Measurements from ENCODE around the gene RALGPS1.

GRCh38 chr9:126962336-126962735, 47.8 kb downstream of the RALGPS1 start:
- TF ChIP-seq, protein P1, sequence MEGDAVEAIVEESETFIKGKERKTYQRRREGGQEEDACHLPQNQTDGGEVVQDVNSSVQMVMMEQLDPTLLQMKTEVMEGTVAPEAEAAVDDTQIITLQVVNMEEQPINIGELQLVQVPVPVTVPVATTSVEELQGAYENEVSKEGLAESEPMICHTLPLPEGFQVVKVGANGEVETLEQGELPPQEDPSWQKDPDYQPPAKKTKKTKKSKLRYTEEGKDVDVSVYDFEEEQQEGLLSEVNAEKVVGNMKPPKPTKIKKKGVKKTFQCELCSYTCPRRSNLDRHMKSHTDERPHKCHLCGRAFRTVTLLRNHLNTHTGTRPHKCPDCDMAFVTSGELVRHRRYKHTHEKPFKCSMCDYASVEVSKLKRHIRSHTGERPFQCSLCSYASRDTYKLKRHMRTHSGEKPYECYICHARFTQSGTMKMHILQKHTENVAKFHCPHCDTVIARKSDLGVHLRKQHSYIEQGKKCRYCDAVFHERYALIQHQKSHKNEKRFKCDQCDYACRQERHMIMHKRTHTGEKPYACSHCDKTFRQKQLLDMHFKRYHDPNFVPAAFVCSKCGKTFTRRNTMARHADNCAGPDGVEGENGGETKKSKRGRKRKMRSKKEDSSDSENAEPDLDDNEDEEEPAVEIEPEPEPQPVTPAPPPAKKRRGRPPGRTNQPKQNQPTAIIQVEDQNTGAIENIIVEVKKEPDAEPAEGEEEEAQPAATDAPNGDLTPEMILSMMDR (conservative IDR thresholded peaks at IDR 0.05; ENCODE audit: low read length), result no peak
- TF ChIP-seq EZH2phosphoT487 (IDR thresholded peaks at IDR 0.05; ENCODE audit: borderline replicate concordance, low read depth, low read length), result no peak

Measured in OCI-LY7 (cell line).